IMR-90 (cell line): Measurements from ENCODE around the gene PRRC2B.

ENCODE experiments used
- CEBPB ChIP-seq: IDR thresholded peaks from 2 replicates; pipeline ENCODE4 v1.6.1; 2012; ENCODE audit warnings: low read depth, low read length, improper control_type of control experiment
- CHD1 ChIP-seq: IDR thresholded peaks from 2 replicates; pipeline ENCODE4 v1.6.1; 2012; ENCODE audit warnings: low read depth, low read length, improper control_type of control experiment
- CTCF ChIP-seq: conservative IDR thresholded peaks from 2 replicates; pipeline ENCODE4 v1.5.1; 2012; ENCODE audit warnings: mild to moderate bottlenecking, low read depth, low read length, improper control_type of control experiment
- MXI1 ChIP-seq: IDR thresholded peaks from 2 replicates; pipeline ENCODE4 v1.6.1; 2012; ENCODE audit warnings: low read depth, mild to moderate bottlenecking, low read length, moderate library complexity, borderline replicate concordance
- POLR2A ChIP-seq: IDR thresholded peaks from 2 replicates; pipeline ENCODE4 v1.6.1; 2012; ENCODE audit warnings: mild to moderate bottlenecking, low read depth, low read length
- RAD21 ChIP-seq: IDR thresholded peaks from 2 replicates; pipeline ENCODE4 v1.6.1; 2012; ENCODE audit warnings: low read length, improper control_type of control experiment
- RCOR1 ChIP-seq: IDR thresholded peaks from 2 replicates; pipeline ENCODE4 v1.6.1; 2012; ENCODE audit warnings: mild to moderate bottlenecking, low read length, improper control_type of control experiment; ENCODE audit not compliant: insufficient replicate concordance
- TF ChIP-seq, protein P1 (sequence below): fragments of 150-350 bp; IDR thresholded peaks from 2 replicates; pipeline ENCODE4 v1.6.1; 2017; ENCODE audit warnings: mild to moderate bottlenecking, antibody characterized with exemption, low read length, low read depth

GRCh38 chr9:131405428-131405827 is 11.5 kb downstream of the PRRC2B start:
- no peak for TF ChIP-seq CTCF
- TF ChIP-seq POLR2A, result no peak
- TF ChIP-seq, protein P1, sequence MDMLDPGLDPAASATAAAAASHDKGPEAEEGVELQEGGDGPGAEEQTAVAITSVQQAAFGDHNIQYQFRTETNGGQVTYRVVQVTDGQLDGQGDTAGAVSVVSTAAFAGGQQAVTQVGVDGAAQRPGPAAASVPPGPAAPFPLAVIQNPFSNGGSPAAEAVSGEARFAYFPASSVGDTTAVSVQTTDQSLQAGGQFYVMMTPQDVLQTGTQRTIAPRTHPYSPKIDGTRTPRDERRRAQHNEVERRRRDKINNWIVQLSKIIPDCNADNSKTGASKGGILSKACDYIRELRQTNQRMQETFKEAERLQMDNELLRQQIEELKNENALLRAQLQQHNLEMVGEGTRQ, result no peak
- TF ChIP-seq CHD1, result no peak
- 0 out of 2 replicates have a peak, but pooled peaks have one; percentile 8 for TF ChIP-seq CEBPB
- no peak for TF ChIP-seq RAD21
- no peak for TF ChIP-seq MXI1
- TF ChIP-seq RCOR1, result no peak
